Activated B cell treated with CpG ODN at 0.5 μM for 24 hours (primary cell): ENCODE measurements around the gene TTL. TPM values are rescaled to one million over a fixed set of nuclear protein-coding genes. Genes with fewer than 3 reads are reported as not detected.

ENCODE experiments used
- ATAC-seq: fragments of 200-7000 bp; cut with Tn5 transposase; one replicate; pipeline ENCODE4 v1.10.0; 2021; ENCODE audit warnings: low read depth, mild to moderate bottlenecking, moderate library complexity
- CTCF ChIA-PET: fragments of 350-600 bp; sonication (Branson Sonifier 250); formaldehyde crosslinking; loops from one replicate; lab custom pipeline; 2021; ENCODE audit warnings: antibody characterized with exemption; lab: Charles Lee
- POLR2A ChIA-PET: fragments of 350-600 bp; sonication (Branson Sonifier 250); formaldehyde crosslinking; loops from one replicate; lab custom pipeline; 2021; ENCODE audit warnings: antibody characterized with exemption; lab: Charles Lee
- DNase-seq: peaks from one replicate; pipeline ENCODE4 v3.0.0; 2022
- H3K27ac Mint-ChIP-seq: one replicate; pipeline ENCODE4 v1.8.0; 2020; ENCODE audit warnings: mixed read lengths
- H3K27me3 Mint-ChIP-seq: one replicate; pipeline ENCODE4 v1.8.0; 2021; ENCODE audit warnings: mixed read lengths
- H3K36me3 Mint-ChIP-seq: one replicate; pipeline ENCODE4 v1.8.0; 2021; ENCODE audit warnings: low read depth, mixed read lengths
- H3K4me1 Mint-ChIP-seq: one replicate; pipeline ENCODE4 v1.8.0; 2021; ENCODE audit warnings: mixed read lengths
- H3K4me3 Mint-ChIP-seq: one replicate; pipeline ENCODE4 v1.8.0; 2020; ENCODE audit warnings: mild to moderate bottlenecking, mixed read lengths
- H3K9me3 Mint-ChIP-seq: one replicate; pipeline ENCODE4 v1.8.0; 2020; ENCODE audit warnings: mixed read lengths
- CTCF ChIP-seq: fragments of 200-600 bp; IDR thresholded peaks from one replicate; pipeline ENCODE4 v1.8.0; 2022; ENCODE audit warnings: antibody characterized with exemption, mild to moderate bottlenecking
- intact Hi-C: fragments of 100-400 bp; cut with micrococcal nuclease; formaldehyde crosslinking; loops from one replicate; pipeline ENCODE4 v1.15.1; 2024
- total RNA-seq: library from RNA; stranded (reverse); gene quantifications from 2 replicates; pipeline ENCODE4 v1.2.3, GENCODE V29; 2022

The TTL gene
- total RNA-seq, 1 donor from 2014 or later = 20.8 TPM

- DNase-seq (no peak), ATAC-seq (no peak)
- peaks cover 7% of the 10 kb centered on the region for H3K36me3 Mint-ChIP-seq
- POLR2A ChIA-PET = no interaction called here
- intact Hi-C loops = no loop called here
- H3K4me1 Mint-ChIP-seq = peaks cover 12% of the 10 kb centered on the region
- H3K9me3 Mint-ChIP-seq = no peaks in the 10 kb centered on the region
- no peaks in the 10 kb centered on the region for H3K27me3 Mint-ChIP-seq
- no peak for TF ChIP-seq CTCF
- no peak overlapping the region for H3K4me3 Mint-ChIP-seq
- CTCF ChIA-PET = no interaction called here
- no peak overlapping the region for H3K27ac Mint-ChIP-seq
These were observed 5.5 kb downstream of the TTL start for GRCh38 chr2:112487444-112487961.

- TF ChIP-seq CTCF = no peak
- ATAC-seq (no peak), DNase-seq (no peak)
- no peaks in the 10 kb centered on the region for H3K27me3 Mint-ChIP-seq
- no peak overlapping the region for H3K27ac Mint-ChIP-seq
- CTCF ChIA-PET = no interaction called here
- intact Hi-C loops = no loop called here
- POLR2A ChIA-PET = interaction anchor here (0.7 kb wide), 1 partner anchor 57 kb away, joined by 3 read pairs; no protein-coding TSS in a partner anchor
- no peaks in the 10 kb centered on the region for H3K9me3 Mint-ChIP-seq
- no peak overlapping the region for H3K4me3 Mint-ChIP-seq
- H3K36me3 Mint-ChIP-seq = peaks cover 6% of the 10 kb centered on the region
- peaks cover 7% of the 10 kb centered on the region for H3K4me1 Mint-ChIP-seq
These were observed 6.2 kb downstream of the TTL start for GRCh38 chr2:112488201-112488600.

- ChIA-PET CTCF (no interaction called here), POLR2A (no interaction called here)
- no peaks in the 10 kb centered on the region for H3K27me3 Mint-ChIP-seq
- ATAC-seq (no peak), DNase-seq (no peak)
- H3K9me3 Mint-ChIP-seq = no peaks in the 10 kb centered on the region
- no peak overlapping the region for H3K27ac Mint-ChIP-seq
- intact Hi-C loops = no loop called here
- peaks cover 2% of the 10 kb centered on the region for H3K36me3 Mint-ChIP-seq
- TF ChIP-seq CTCF = no peak
- no peak overlapping the region for H3K4me3 Mint-ChIP-seq
- H3K4me1 Mint-ChIP-seq = no peaks in the 10 kb centered on the region
These were observed 10.0 kb downstream of the TTL start for GRCh38 chr2:112491946-112492345.

GRCh38 chr2:112493048-112493447 is 11.1 kb downstream of the TTL start:
- intact Hi-C loops = no loop called here
- Mint-ChIP-seq H3K27me3 (no peaks in the 10 kb centered on the region), H3K4me3 (no peak overlapping the region), H3K36me3 (peaks cover 4% of the 10 kb centered on the region), H3K27ac (no peak overlapping the region), H3K9me3 (no peaks in the 10 kb centered on the region), H3K4me1 (no peaks in the 10 kb centered on the region)
- DNase-seq (no peak), ATAC-seq (no peak)
- ChIA-PET POLR2A (no interaction called here), CTCF (no interaction called here)
- TF ChIP-seq CTCF = no peak

GRCh38 chr2:112493858-112494648 is 12.1 kb downstream of the TTL start:
- intact Hi-C loops = no loop called here
- Mint-ChIP-seq H3K27me3 (no peaks in the 10 kb centered on the region), H3K4me3 (no peak overlapping the region), H3K4me1 (no peaks in the 10 kb centered on the region), H3K9me3 (no peaks in the 10 kb centered on the region), H3K36me3 (peaks cover 4% of the 10 kb centered on the region), H3K27ac (no peak overlapping the region)
- no peak for TF ChIP-seq CTCF
- no peak for DNase-seq
- ChIA-PET CTCF (no interaction called here), POLR2A (no interaction called here)
- ATAC-seq = no peak
